GM19351 (cell line): Measurements from ENCODE around the gene SNX32.
"Not testable (repeated sequence)": the region's sequence is repeated elsewhere in the genome, so short reads cannot be mapped to it uniquely, and the experiment has no call there.

Source experiments
- ATAC-seq: cut with Tn5 transposase; IDR thresholded peaks from one replicate; pipeline ENCODE4 v1.9.1; 2021; ENCODE audit warnings: mild to moderate bottlenecking, moderate library complexity; ENCODE audit not compliant: unreplicated experiment

SNX32 gene

GRCh38 chr11:65822776-65823528, 10.8 kb upstream of the SNX32 start:
- no peak for ATAC-seq

DNA sequence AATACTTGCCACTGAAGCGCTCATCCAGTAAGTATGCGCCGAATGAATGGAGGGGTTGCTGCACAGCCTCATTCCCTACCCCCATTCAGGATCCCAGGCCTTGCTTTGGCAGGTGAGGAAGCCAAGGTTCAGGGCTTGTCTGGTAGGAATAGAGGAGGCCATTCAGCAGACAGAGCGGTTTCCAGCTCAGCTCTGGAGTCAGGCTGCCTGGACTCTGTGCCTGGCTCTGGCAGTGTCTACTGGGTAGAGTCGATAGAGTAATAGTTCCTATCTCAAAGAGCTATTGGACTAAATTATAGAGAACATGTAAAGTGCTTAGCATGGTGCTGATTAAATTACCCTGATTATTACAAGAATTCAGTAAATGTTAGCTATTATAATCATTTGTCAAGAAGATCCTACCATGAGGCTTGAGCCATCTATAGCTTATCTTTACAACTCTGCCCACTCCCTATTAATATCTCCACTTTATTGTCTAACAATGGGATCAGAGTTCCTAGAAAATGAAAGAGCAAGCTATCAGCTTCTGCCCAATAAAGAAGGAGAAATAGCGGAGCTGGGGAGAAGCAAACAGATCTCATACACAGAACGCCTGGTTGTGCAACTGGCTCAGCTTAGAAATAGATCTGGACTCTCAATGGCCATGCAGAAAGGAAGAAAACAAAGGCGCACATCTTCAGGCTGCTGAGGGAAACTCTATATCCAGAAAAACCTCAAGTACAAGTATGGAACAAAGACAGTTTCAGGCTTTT, 6.6 kb upstream of the SNX32 start:
- ATAC-seq: no peak

DNA sequence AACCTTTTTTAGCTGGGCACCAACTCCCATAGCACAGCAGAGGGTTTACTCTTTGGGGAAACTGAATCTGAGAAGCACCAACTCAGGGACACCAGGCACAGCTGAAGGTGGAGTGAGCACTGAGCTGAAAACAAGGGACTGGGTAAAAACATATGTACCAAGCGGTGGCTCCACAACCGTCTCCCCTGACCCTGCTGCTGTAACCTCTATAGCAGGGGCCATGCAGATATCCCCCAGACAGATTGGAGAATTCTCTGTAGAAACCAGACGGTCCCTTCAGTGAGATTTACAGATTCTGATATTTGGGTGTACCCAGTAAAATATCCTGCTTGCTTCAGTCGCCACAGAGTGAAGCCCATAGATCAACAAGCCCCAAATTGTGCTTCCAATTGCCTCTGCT, 4.3 kb upstream of the SNX32 start:
- ATAC-seq: no peak

- ATAC-seq: not testable (repeated sequence)
Observed at GRCh38 chr11:65832231-65832630, 1.5 kb upstream of the SNX32 start.

DNA sequence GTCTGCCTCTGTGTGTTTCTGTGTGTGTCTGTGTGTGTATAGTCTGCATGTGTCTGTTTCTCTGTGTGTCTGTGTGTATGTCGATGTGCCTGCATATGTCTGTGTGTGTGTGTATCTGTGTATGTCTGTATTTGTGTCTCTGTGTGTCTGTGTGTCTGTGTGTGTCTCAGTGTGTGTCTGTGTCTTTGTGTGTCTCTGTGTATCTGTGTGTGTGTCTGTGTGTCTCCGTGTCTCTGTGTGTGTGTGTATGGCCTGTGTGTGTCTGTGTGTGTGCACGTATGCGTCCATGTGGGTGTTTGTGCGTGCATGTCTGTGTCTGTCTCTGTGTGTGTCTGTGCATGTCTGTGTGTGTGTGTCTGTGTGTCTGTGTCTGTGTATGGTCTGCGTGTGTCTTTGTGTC, 439 bp downstream of the SNX32 start:
- ATAC-seq: no peak

DNA sequence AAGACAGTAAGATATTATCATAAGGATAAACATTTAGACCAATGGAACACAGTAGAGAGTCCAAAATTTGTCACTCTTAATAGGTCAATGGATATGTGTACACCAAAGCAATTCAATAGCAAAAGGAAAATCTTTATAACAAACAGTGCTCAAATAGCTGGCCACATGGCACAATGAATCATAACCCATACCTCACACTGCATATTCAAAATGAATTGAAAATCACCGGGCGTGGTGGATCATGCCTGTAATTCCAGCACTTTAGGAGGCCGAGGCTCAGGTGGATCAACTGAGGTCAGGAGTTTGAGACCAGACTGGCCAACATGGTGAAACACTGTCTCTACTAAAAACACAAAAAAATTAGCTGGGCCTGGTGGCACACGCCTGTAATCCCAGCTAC, 8.4 kb downstream of the SNX32 start:
- ATAC-seq: no peak

- no peak for ATAC-seq
Observed at GRCh38 chr11:65843811-65844210, 10.0 kb downstream of the SNX32 start.

DNA sequence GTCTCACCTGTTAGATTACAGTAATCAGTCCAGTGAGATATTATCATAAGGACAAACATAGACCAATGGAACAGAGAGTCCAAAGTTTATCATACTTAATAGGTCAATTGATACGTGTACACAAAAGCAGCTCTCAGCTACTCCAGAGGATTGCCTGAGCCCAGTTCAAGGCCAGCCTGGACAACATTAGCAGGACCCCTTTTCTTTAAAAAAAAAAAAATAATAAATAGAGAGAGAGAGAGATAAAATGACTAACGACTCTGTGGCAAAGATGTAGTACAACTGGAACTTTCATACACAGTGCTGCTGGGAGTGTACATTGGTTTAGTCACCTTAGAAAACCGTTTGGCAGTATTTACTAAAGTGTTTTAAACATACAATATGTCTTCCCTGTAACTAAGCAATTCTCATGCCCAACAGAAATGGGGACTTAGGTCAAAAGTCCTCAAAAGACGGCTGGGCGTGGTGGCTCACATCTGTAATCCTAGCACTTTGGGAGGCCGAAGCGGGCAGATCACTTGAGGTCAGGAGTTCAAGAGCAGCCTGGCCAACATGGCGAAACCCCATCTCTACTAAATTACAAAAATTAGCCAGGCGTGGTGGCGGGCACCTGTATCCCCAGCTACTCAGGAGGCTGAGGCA, 10.6 kb downstream of the SNX32 start:
- ATAC-seq: no peak

DNA sequence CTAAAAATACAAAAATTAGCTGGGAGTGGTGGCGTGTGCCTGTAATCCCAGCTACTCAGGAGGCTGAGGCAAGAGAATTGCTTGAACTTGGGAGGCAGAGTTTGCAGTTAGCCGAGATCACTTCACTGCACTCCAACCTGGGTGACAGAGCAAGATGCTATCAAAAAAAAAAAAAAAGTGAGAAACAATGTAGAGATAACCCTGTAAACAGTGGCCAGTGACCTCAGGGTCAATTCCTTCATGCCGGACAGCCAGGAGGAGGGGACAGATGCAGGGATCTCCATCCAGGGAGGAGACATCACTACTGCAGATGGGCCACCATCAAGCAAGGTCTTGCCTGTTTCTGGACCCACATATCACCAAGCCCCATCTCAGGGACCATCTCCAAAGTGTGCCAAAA, 14.0 kb downstream of the SNX32 start:
- ATAC-seq: no peak

DNA sequence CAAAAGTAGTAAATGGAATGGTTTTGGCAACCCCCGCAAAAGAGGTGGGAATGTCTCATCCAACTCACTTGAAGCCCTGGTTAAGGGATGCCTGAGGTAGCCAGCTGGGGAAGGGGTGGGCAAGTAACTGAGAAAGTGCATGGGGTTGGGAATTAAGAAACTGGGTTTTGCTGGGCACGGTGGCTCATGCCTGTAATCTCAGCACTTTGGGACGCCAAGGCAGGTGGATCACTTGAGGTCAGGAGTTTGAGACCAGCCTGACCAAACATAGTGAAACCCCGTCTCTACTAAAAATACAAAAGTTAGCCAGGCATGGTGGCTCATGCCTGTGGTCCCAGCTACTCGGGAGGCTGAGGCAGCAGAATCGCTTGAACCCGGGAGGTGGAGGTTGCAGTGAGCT, 14.9 kb downstream of the SNX32 start:
- not testable (repeated sequence) for ATAC-seq

GRCh38 chr11:65849366-65849765, 15.6 kb downstream of the SNX32 start:
- no peak for ATAC-seq

DNA sequence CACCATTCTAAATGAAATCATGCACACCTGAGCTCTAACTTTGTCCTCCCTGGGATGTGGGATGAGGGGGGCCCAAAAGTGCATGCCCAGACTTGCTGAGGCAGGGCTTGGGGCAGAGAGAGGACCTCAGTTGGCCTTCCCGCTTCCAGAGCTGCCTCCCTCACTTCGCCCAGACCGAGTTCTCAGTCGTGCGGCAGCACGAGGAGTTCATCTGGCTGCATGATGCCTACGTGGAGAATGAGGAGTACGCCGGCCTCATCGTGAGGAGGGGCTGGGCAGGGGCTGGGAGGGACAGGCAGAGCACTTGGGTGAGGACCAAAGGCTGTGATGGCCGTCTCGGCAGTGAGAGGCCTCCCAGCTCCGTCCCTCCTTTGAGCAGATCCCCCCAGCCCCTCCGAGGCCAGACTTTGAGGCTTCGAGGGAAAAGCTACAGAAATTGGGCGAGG, 16.0 kb downstream of the SNX32 start:
- ATAC-seq: no peak

DNA sequence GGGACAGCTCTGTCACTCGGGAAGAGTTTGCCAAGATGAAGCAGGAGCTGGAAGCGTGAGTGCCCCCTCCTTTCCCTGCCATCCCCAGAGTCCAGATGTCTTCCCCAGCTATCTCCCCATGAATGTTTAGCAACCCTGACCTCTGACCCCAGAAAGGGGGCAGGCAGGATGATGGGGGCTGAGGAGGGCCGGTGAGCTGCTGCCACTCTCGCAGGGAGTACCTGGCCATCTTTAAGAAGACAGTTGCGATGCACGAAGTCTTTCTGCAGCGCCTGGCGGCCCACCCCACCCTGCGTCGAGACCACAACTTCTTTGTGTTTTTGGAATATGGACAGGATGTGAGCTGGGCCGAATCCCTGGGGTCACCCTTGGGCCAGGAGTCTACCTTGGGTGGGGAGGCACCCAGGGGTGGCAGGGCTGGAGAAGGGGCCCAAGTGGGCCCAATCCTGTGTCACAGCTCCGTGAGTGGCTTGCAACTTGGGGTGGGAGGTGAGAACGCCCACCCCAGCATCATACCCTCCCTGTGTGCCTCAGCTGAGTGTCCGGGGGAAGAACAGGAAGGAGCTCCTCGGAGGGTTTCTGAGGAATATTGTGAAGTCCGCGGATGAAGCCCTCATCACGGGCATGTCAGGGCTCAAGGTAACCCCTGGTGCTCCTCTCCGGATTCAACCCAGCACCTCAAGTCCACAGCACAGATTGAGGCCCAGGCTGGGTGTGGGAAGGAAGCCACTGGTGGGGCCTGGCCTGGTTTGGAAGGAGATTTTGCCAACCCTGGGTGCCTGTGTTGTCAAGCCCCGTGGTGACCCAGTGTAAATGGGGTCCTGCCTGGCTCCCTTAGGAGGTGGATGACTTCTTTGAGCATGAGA, 16.7 kb downstream of the SNX32 start:
- no peak for ATAC-seq

DNA sequence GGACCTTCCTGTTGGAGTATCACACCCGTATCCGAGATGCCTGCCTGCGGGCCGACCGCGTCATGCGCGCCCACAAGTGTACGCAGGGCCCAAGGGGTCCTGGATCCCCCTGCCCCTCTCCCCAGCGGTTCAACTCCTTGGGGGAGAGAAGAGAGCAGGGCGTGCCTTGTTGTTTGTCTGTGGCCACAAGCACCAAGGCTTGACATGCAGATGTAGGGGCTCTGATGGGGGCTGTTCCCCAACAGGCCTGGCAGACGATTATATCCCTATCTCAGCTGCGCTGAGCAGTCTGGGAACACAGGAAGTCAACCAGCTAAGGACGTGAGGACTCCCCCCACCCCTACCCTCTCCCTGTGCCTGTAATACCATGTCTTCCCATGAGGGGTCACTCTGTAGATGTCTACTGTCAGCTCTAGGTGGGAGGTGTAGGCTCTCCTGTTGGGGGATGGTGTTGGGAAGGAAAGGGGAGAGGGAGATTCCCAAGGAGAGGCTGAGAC, 17.4 kb downstream of the SNX32 start:
- no peak for ATAC-seq

GRCh38 chr11:65851811-65852507, 18.2 kb downstream of the SNX32 start:
- ATAC-seq: no peak

DNA sequence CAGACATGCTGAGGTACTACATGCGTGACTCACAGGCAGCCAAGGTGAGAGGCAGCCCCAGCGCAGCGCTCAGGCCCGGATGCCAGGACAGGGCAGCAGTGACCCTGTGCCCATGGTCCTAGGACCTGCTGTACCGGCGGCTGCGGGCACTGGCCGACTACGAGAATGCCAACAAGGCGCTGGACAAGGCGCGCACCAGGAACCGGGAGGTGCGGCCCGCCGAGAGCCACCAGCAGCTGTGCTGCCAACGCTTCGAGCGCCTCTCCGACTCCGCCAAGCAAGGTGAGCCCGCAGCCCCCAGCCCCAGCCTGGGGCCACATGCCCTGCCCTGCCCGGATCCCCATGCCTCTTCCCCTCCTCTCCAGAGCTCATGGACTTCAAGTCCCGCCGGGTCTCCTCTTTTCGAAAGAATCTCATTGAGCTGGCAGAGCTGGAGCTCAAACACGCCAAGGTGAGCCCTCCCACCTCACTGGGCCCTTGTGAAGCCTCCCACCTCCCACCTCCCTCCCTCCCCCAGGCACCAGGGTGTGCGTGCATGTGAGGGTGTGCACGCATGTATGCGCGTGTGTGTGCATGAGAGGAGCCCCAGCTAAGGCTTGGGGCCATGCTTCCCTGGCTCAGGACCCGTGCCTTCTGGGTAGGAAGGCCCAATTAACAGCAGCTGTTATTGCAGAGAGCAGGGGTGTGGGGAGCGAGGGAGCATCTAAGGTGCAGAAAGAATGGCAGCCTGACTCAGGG, 18.9 kb downstream of the SNX32 start:
- no peak for ATAC-seq

DNA sequence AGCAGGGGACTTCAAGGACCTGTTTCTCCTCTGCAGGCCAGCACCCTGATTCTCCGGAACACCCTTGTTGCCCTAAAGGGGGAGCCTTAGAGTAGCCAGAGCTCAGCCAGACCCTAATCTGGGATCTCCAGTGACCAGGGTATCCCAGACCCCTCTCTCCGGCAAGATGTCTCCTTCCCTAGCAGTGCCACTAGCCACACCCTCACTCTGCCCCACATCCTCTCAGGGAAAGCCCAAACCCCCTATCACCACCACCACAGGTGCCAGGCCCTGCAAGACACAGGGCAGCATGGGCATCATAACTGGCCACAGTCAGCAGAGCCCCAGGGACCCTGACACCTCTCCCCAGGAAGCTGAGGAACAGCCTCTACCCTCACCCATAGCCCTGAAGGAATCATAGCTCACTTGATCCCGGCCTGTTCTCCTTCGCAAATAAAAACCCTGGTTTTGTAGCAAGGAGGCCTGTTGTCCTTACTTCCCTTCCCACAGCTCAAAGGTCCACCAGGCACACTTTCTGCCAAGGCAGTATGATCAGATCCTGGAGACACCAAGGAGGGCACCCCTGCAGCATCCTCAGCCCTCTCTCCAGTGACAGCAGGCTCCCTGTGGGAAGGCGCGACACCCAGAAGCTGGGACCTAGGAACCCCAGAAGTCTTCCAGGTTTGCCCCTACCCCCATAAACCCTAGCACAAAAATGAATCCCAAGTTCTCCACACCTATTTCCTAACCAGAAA, 19.6 kb downstream of the SNX32 start:
- ATAC-seq: no peak

GRCh38 chr11:65854161-65854592, 20.4 kb downstream of the SNX32 start:
- no peak for ATAC-seq
